SHP77 (cell line): ENCODE measurements around the gene OR56B1.

Source experiments
- DNase-seq, 2 experiments: peaks; one replicate each; lab custom pipeline; 2025; lab: John Stamatoyannopoulos, UW

Gene OR56B1

GRCh38 chr11:5737091-5737490, 843 bp downstream of the OR56B1 start:
- DNase-seq: no peak

- no peak for DNase-seq
Measured at GRCh38 chr11:5737670-5738392, 1.6 kb downstream of the OR56B1 start.

DNA sequence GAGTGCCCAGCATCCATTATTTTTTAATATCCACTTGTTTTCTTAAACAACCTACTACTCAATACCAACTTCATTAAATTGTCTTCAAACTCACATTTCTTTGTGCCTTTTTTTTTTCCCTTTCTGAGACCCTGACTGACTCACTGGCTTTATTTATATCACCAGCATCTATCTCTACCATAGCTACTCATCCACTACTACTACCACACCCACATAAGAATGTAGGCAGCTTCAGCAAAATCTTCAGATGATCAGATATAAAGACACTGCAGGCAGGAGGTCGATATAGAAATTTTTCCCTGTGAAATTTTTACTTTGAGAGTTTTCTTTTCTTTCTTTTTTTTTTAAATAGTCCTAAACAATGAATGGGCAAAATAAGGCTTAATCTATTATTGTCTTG, 2.2 kb downstream of the OR56B1 start:
- DNase-seq: no peak

GRCh38 chr11:5746614-5747013, 10.4 kb downstream of the OR56B1 start:
- DNase-seq: no peak

GRCh38 chr11:5749836-5750235, 13.6 kb downstream of the OR56B1 start:
- no peak for DNase-seq

DNA sequence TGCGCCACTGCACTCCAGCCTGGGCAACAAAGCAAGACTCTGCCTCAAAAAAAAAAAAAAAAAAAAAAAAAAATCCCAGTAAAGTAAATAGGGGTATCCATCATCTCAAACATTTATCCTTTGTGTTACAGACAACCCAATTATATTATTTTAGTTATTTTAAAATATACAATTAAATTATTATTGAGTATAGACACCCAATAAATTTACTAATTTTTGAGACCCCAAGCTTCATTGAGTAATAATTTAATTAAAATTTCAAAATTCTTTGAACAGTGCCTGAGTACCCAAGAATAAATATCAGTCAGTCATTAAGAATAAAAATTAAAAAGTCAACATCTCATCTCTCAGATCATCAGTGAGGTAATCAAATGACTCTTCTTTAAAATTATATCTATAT, 17.7 kb downstream of the OR56B1 start, which contains the start of gene OR52N4:
TSS of gene OR52N4 (plus strand) at position 301 of the 400 bp plus-strand sequence. CDS start 498 bp downstream, outside the sequence.
- DNase-seq: no peak

DNA sequence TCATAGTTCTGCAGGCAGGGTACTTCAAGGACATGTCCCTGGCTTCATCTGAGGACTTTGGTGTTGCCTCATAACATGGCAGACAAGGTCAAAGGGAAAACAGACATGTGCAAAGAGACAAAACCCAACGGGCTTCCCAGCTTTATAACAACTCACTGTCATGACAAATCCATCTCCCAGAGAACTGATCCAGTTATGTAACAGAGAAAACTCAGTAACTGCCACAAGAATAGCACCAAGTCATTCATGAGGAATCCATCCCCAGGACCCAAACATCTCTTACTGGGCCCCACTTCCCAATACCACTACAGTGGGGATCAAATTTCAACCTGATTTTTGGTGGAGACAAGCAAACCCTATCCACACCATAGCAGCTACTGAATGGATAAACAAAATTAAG, 30.8 kb downstream of the OR56B1 start:
- no peak for DNase-seq

GRCh38 chr11:5783255-5783654, 47.0 kb downstream of the OR56B1 start, which contains the start of gene OR52N5:
Gene OR52N5 (minus strand): TSS chr11:5783355. CDS start chr11:5778634, 4,721 bp downstream.
- no peak for DNase-seq
